ENCODE results near the gene ABI1. TPM values are rescaled to one million over a fixed set of nuclear protein-coding genes. Genes with fewer than 3 reads are reported as not detected.

Gene ABI1
- total RNA-seq = 75.7 and 77.7 TPM in 2 replicates

GRCh38 chr10:26860443-26861204 is at the start of gene ABI1:
ABI1 (minus strand) TSS chr10:26860958; CDS start chr10:26860863, 95 bp downstream.

GRCh38 chr10:26697163-26697921 is 163.4 kb downstream of the ABI1 start, which contains the start of gene PDSS1:
PDSS1 (plus strand) TSS chr10:26697701; CDS start chr10:26697712, 11 bp downstream.

Small RNA genes lying within 50 kb of the gene (small RNA-seq; reads per million reads assigned to genes)
- gene RF00191 (not detected), gene RNU6-946P (not detected)

Other genes starting within 250 kb of the ABI1 start
- gene PDSS1, start 163.3 kb downstream of the ABI1 start, total RNA-seq = 2.1 and 3.0 TPM in 2 replicates
- 6.1 and 7.3 TPM in 2 replicates for gene ANKRD26, start 239.5 kb upstream of the ABI1 start, total RNA-seq